ENCODE measurements around the gene KRTAP10-6.
"Not testable (repeated sequence)": the region's sequence is repeated elsewhere in the genome, so short reads cannot be mapped to it uniquely, and the experiment has no call there.

KRTAP10-6 gene

DNA sequence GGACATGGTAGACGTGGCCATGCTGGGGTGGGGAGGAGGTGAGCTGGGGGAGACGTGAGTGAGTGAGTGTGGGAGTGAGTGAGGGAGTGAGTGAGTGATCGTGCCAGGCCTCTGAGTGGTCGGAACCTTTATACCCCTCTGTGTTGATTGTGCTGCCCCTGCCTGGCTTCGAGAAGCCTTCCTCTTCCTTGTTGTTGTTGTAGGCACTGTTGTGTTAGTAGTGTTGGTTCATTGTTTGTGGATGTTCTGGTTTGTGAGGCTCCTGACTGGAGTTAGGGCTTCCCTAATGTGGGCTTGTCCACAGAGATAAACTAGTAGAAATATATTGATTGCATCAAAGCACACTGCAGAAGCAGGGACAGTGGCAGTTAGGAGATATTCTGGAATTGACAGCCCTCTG lies 33.6 kb downstream of the KRTAP10-6 start, which contains the start of gene KRTAP10-3:
Gene KRTAP10-3, minus strand, starts transcription at position 101 of the 400 bp plus-strand sequence. Its CDS starts 80 bp downstream, at position 21.
- DNase-seq (ENCODE audit: low read depth), result no peak
- TF ChIP-seq, protein P1, sequence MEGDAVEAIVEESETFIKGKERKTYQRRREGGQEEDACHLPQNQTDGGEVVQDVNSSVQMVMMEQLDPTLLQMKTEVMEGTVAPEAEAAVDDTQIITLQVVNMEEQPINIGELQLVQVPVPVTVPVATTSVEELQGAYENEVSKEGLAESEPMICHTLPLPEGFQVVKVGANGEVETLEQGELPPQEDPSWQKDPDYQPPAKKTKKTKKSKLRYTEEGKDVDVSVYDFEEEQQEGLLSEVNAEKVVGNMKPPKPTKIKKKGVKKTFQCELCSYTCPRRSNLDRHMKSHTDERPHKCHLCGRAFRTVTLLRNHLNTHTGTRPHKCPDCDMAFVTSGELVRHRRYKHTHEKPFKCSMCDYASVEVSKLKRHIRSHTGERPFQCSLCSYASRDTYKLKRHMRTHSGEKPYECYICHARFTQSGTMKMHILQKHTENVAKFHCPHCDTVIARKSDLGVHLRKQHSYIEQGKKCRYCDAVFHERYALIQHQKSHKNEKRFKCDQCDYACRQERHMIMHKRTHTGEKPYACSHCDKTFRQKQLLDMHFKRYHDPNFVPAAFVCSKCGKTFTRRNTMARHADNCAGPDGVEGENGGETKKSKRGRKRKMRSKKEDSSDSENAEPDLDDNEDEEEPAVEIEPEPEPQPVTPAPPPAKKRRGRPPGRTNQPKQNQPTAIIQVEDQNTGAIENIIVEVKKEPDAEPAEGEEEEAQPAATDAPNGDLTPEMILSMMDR (conservative IDR thresholded peaks at IDR 0.05; ENCODE audit: low read length), result no peak
- H3K4me3 ChIP-seq (ENCODE audit: low read length), result no peak within 1 kb of the TSS

DNA sequence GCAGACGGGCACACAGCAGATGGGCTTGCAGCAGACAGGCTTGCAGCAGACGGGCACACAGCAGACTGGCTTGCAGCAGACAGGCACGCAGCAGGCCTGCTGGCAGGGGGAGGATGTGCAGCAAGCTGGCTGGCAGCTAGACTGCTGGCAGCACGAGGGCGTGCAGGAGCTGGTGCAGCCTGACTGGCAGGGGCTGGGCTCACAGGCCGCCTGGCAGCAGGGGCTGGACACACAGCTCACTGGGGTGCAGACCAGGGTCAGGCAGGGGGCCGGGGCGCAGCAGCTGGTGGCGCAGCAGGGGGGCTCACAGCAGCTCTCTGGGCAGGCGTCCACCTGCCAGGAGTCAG lies 34.0 kb downstream of the KRTAP10-6 start:
- not testable (repeated sequence) for DNase-seq (ENCODE audit: low read depth); H3K4me3 ChIP-seq (ENCODE audit: low read length)

DNA sequence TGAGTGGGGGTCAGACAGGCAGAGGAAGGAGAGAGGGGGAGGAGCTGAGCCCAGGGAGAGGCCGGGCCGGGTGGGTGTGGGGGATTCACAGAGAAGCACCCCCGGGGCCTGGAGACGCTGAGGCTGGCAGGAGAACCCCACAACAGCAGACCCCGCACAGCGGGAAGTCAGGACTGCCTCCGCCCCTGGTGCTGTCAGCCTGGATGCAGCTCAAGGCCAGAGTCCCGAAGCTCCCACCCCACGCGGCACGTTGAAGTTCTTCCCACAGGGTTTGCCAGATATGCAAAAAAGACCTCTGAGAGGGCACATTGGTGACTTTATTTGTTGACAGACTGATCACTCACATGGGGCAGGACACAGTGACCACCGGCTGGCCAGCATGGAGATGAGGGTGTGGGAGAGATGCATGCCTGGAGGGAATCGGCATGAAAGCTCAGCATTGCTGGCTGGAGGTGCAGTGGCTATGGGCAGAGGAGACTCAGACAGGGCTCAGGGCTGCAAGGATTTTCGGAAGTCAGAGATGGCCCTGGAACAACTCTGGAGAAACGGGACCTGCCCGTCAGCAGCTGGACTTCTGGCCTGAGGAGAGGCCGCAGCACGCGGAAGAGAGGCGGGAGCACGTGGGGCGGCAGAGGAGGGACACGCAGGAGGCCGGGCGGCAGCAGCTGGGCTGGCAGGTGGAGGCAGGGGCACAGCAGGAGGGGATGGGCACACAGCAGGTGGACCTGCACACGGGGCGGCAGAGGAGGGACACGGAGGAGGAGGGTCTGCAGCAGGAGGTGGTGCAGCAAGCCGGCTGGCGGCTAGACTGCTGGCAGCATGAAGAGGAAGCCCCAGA lies 34.6 kb downstream of the KRTAP10-6 start:
- DNase-seq (ENCODE audit: low read depth), result no peak
- H3K4me3 ChIP-seq (ENCODE audit: low read length), result no peak overlapping the region
- TF ChIP-seq, protein P1 (conservative IDR thresholded peaks at IDR 0.05; ENCODE audit: low read length), result no peak

DNA sequence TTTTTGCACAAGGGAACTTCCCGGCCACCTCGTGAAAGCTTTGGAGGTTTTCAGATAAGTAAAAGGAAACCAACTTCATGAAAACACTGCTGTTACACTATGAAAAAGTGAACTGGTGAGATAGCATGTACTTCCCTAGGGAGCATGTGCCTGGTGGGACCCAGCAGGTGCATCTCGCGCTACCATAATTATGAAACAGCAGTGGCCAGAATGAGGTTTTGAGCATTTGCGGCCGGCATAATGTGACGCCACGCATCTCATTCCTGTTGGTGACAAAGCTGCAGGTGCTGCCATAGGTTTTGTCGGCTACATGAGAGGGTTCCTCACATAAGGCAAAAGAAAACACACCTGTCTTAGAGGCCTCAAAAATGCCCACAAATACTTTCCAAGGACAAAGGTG lies 35.4 kb downstream of the KRTAP10-6 start:
- TF ChIP-seq, protein P1 (conservative IDR thresholded peaks at IDR 0.05; ENCODE audit: low read length), result no peak
- no peak for DNase-seq (ENCODE audit: low read depth)
- H3K4me3 ChIP-seq (ENCODE audit: low read length), result no peak overlapping the region

DNA sequence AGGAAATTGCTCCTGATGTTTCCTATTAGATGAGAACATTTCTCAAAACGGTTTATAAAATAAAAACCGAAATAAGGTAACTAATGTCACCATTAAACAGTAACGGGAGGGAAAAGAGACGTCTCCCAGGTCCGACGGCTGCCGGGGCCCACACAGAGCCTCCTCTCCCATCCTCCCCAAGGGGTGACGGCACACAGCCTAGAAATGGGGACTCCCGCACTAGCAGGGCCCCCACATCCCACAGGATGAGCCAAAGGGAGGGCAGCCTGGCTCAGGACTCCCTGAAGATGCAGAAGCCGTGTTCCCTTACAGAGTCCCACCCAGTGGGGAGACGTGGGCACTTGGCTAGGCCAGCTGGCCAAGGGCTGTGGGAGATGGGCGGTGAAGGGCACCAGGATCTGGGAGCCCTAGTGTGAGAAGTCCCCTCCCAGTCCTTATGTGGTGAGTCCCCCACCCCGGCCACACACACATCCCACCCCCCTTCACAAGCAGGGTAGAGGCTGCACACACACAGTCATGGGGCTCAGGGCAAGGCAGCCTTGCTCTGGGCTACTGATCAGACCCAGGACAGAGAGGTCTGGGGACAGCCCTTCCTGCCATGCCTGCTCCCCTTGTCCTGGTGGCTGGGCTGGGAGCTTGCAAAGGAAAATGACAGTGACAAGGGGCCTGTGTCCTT lies 37.0 kb downstream of the KRTAP10-6 start:
- no peak overlapping the region for H3K4me3 ChIP-seq (ENCODE audit: low read length)
- TF ChIP-seq, protein P1 (conservative IDR thresholded peaks at IDR 0.05; ENCODE audit: low read length), result no peak

DNA sequence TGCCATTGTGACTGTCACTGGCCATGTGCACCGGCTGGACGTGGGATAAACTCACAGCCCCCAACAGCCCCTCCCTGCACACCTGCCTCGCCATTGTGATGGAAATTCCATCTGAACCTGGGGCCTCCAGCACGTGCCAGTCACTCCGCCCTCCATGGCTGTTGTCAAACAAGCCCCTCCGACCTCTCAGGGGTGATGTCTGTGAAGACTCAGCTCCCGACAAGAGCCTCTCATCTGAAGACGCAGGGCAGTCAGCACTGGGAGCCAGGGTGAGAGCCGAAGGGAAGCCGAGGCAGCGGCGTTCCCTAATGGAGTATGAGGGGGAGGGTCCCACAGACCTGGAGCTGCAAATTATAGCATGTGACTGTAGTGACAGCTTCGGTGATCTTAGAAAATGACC lies 39.6 kb downstream of the KRTAP10-6 start:
- no peak for DNase-seq (ENCODE audit: low read depth)
- no peak overlapping the region for H3K4me3 ChIP-seq (ENCODE audit: low read length)
- TF ChIP-seq, protein P1 (conservative IDR thresholded peaks at IDR 0.05; ENCODE audit: low read length), result no peak

More for the DNA sequence above, 37.0 kb downstream of the KRTAP10-6 start:
- no peak for DNase-seq (ENCODE audit: low read depth)

DNA sequence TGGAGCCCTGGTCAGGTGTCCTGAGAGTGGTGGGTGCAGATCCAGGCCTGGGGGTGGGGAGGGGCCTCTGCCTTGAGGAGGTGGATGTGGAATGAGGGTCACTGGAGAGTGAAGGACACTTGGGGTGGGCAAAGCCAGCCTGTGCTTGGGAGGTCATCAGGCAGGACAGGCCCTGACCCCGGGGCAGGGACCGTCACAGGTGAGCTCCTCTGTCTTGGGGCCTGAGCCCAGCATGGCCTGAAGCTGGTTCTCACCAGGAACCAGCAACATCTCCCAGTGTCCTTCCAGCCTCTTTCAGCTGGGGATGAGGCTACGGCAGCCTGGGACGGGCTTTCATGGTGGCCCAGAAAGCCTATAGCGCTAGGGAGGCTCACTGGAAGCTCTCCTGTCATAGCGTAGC lies 40.2 kb downstream of the KRTAP10-6 start:
- no peak overlapping the region for H3K4me3 ChIP-seq (ENCODE audit: low read length)
- DNase-seq (ENCODE audit: low read depth), result no peak
- TF ChIP-seq, protein P1 (conservative IDR thresholded peaks at IDR 0.05; ENCODE audit: low read length), result no peak

Data from AG10803 (cell line).